K562 treated with DMSO at 1 percent for 4 hours (cell line): ENCODE results near the gene DPM1. TPM values are rescaled to one million over a fixed set of nuclear protein-coding genes. Genes with fewer than 3 reads are reported as not detected.

ENCODE experiments used
- total RNA-seq: library from RNA; unstranded; fragments of 300-600 nt; gene quantifications from 2 replicates; pipeline ENCODE4 v1.2.3, GENCODE V29; 2022; ENCODE audit not compliant: insufficient read depth

DPM1 gene
- total RNA-seq, result 60.3 and 70.1 TPM in 2 replicates

GRCh38 chr20:50957798-50958614 is at the start of gene DPM1:
Gene DPM1 (minus strand): TSS chr20:50958532. CDS start chr20:50958523, 9 bp downstream.

DNA sequence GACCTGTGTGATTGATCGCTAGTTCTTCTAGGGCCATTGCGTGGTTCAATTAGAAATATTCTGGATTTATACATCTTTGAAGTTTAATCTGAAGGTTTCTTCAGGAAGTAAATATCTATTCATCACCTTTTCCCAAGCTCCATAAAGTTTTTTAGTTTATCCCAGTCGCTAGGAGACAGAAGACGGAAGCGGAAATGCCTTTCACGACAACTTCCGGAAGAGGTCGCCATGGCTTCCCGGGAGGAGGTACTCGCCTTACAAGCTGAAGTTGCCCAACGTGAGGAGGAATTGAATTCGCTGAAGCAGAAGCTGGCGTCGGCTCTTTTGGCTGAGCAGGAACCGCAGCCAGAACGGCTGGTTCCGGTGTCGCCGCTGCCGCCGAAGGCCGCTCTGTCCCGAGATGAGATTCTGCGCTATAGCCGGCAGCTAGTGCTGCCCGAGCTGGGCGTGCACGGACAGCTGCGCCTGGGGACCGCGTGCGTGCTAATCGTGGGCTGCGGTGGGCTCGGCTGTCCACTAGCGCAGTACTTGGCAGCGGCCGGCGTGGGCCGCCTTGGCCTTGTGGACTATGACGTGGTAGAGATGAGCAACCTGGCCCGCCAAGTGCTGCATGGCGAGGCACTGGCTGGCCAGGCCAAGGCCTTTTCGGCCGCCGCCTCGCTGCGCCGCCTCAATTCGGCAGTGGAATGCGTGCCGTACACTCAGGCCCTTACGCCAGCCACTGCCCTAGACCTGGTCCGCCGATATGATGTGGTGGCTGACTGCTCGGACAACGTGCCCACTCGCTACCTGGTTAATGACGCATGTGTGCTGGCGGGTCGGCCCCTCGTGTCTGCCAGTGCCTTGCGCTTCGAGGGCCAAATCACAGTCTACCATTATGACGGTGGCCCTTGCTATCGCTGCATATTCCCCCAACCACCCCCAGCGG is 547 bp upstream of the DPM1 start, which contains the start of gene MOCS3:
Gene MOCS3 (plus strand): TSS at position 204 of the 928 bp plus-strand sequence. CDS start 25 bp downstream, at position 229.

GRCh38 chr20:50931306-50932015 is 26.9 kb downstream of the DPM1 start, which contains the start of gene ADNP:
Gene ADNP (minus strand): TSS chr20:50931437. CDS start chr20:50903996, 27,441 bp downstream.

Other genes with a start within 250 kb of the DPM1 start
- 0.75 and 2.3 TPM in 2 replicates for gene PARD6B, start 227.0 kb downstream of the DPM1 start, total RNA-seq
- 0.11 TPM in 1 of 2 replicates, not detected in the other for gene BCAS4, start 163.5 kb downstream of the DPM1 start, total RNA-seq
- 26.2 and 36.7 TPM in 2 replicates for gene ADNP, start 27.1 kb downstream of the DPM1 start, total RNA-seq
- gene MOCS3, start 286 bp upstream of the DPM1 start, total RNA-seq, result 2.2 TPM in 2 replicates
- gene KCNG1, start 64.6 kb upstream of the DPM1 start, total RNA-seq, result 23.9 and 43.5 TPM in 2 replicates